GM08714 (cell line): ENCODE measurements around the gene KIAA0513.
"Not testable (repeated sequence)": the region's sequence is repeated elsewhere in the genome, so short reads cannot be mapped to it uniquely, and the experiment has no call there.

ENCODE experiments used
- H3K4me3 ChIP-seq: fragments of 200-500 bp; sonication (Bioruptor generic); 2 replicates; pipeline ENCODE4 v1.5.1; 2014; ENCODE audit warnings: mild to moderate bottlenecking, low read length, inconsistent platforms
- ZNF274 ChIP-seq: IDR thresholded peaks from 2 replicates; pipeline ENCODE4 v1.6.1; 2012; ENCODE audit warnings: mild to moderate bottlenecking, low read depth, low read length

Gene KIAA0513

GRCh38 chr16:85046472-85046916 lies 18.9 kb downstream of the KIAA0513 start:
- no peak overlapping the region for H3K4me3 ChIP-seq
- no peak for TF ChIP-seq ZNF274

DNA sequence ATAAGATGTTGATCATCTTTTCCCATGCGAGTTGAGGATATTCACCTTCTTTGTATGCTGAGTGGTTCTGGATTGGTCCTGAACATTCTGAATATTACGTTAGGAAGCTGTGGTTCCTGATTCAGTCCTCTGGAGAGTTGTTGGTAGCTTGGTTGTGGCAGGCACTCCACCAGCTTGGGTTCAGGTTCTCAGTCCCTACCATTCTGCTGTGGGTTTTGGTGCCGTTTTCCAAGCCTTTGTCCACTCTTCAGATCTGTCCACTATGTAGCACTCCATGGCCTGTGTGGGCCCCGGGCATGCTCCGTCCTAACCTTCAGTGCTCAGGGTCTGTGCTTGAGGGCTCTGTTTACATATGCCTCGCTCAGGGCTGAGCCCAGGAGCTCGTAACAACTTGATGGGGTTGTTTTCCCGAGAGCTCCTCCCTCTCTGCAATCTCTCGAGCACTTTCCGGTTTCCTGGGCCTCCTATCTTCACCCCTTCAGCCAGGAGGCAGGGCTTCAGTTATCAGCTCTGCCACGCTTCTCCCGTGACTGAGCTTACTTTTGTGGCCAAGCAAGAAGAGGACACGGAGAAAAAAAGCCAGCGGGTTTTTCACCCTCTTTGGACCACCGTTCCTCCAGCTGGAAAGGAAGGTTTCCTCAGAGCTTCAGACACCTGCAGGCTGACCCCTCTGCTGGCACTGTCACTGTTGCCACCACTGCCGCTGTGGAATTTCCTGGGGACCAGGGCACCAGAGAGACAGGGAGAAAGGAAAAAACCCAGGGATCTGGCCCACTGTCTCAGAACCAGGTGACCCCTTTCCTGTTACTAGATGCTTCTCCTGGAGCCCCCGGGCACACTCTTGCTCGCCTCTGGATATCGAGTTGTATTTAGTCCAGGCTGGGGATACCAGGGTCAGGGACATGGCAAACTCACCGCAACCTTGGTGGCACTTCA lies 19.6 kb downstream of the KIAA0513 start:
- TF ChIP-seq ZNF274 = no peak
- H3K4me3 ChIP-seq = no peak overlapping the region

DNA sequence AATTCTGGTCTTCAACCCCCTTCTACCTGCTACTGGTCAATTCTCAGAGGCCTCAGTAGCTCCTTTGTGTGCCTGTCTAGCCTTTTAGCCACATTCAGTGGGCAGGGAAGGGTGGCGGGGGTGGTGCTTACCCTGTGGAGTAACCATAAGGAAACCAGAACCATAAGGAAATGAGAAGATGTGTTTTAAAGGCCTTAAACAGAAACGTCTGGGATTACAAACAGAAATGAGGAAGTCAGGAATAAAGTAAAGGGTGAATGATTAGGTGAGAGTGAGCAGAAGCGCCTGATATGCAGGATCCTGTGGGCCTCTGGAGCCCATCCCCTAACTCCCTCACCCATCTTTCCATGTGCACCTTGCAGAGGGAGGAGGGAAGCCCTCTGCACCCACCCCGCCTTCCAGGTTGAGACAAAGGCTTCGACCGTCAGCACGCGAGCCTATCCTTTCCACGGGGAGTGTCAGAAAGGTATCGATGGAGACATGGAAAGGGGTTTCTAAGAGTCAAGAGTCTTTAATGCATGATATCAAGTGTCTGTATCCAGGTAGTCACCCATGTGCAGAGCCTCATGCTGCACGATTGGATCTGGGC lies 20.4 kb downstream of the KIAA0513 start:
- no peak for TF ChIP-seq ZNF274
- H3K4me3 ChIP-seq = no peak overlapping the region

GRCh38 chr16:85048921-85049562 lies 21.4 kb downstream of the KIAA0513 start:
- no peak for TF ChIP-seq ZNF274
- no peak overlapping the region for H3K4me3 ChIP-seq

DNA sequence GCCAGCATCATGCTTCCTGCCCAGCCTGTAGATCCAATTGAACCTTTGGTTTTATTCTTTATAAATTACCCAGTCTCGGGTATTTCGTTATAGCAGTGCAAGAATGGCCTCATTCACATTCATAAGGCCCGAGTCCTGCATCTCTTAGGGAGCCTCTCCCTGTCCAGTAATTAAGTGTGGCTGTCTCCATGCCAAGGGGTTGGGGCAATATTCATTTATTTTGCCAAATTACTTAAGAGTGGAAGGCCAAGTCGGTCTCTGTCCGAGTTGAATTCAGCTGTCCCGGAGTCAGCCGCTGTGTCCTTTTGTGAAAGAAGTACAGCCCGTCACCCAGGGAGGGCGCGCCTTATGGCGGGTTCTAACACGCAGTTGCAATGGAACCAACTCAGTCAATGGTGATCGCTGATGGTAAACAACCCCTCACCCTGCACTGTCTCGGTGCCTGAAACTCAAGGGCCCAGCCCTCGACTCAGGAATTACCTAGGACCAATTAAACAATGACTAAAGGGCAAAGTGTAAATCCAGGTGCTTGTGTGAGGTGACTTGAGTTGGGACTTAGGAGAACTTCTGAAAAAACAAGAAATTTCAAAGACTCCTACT lies 22.2 kb downstream of the KIAA0513 start:
- no peak overlapping the region for H3K4me3 ChIP-seq
- no peak for TF ChIP-seq ZNF274

- TF ChIP-seq ZNF274 = no peak
- H3K4me3 ChIP-seq = no peak overlapping the region
These were observed 23.5 kb downstream of the KIAA0513 start for GRCh38 chr16:85051067-85051581.

- no peak for TF ChIP-seq ZNF274
These were observed 24.1 kb downstream of the KIAA0513 start for GRCh38 chr16:85051683-85052082.

GRCh38 chr16:85052536-85052935 lies 24.9 kb downstream of the KIAA0513 start:
- no peak for TF ChIP-seq ZNF274

More at GRCh38 chr16:85051683-85052082, 24.1 kb downstream of the KIAA0513 start:
- no peak overlapping the region for H3K4me3 ChIP-seq

DNA sequence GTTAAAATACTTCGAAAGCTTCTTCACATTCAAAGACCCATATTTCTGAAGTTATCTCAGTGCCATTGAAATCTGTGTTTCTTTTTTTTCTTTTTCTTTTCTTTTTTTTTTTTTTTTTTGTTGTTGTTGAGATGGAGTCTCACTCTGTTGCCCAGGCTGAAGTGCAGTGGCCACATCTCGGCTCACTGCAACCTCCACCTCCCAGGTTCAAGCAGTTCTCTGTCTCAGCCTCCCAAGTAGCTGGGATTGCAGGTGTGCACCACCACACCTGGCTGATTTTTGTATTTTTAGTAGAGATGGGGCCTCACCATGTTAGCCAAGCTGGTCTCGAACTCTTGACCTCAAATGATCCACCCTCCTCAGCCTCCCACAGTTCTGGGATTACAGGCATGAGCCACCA lies 26.7 kb downstream of the KIAA0513 start:
- not testable (repeated sequence) for H3K4me3 ChIP-seq

More at GRCh38 chr16:85052536-85052935, 24.9 kb downstream of the KIAA0513 start:
- H3K4me3 ChIP-seq = no peak overlapping the region

DNA sequence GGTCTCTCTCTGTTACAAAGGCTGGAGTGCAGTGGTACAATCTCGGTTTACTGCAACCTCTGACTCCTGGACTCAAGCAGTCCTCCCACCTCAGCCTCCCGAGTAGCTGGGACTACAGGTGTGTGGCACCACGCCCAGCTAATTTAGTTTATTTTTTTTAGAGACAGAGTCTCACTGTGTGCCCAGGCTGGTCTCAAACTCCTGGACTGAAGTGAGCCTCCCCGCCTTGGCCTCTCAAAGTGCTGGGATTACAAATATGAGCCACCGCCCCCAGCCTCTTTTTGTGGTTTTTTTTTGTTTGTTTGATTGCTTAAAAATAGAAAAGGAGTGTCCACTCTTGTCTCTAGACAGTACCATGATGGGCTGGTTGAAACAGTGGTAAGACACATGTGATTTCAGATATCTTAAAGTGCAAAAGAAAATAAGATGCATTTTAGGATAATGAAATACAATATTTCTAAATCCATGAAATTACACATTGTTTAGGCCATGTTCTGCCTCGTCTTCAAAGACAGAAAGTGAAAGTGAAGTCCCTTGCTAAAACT lies 27.4 kb downstream of the KIAA0513 start:
- no peak for TF ChIP-seq ZNF274
- H3K4me3 ChIP-seq = peak overlapping the region; percentile 17; the same call in 1 of the 2 replicates

GRCh38 chr16:85055493-85056210 lies 28.1 kb downstream of the KIAA0513 start:
- peak overlapping the region; percentile 5; the same call in 1 of the 2 replicates for H3K4me3 ChIP-seq

DNA sequence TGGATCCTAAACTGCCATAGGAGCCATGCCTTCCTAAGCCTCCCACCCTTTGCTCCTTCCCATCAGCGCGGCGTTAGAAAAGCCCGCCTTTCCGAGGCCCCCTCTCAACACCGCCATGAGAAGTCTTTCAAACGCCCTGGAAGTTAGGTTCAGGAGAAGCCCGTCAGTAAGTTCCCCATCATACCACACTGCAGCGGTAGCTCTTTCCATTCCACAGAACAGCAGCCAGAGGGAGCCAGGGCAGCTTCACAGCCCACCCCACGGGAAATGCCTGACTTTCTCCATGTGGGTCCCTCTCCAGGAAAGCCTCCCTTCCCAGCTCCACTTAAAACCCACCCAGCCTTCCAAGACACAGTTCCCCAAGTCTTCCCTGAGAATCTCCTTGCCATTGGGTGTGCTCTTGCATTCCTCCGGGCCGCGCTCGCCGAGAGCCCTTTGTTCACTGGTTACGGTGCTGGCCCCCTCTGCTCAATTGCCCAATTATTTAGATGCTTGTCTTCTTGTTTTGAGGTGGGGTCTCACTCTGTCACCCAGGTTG lies 28.7 kb downstream of the KIAA0513 start:
- no peak overlapping the region; the same call in 1 of the 2 replicates for H3K4me3 ChIP-seq
- no peak for TF ChIP-seq ZNF274

More at GRCh38 chr16:85055493-85056210, 28.1 kb downstream of the KIAA0513 start:
- TF ChIP-seq ZNF274 = no peak
